Naive thymus-derived CD8-positive, alpha-beta T cell (primary cell): ENCODE measurements around the gene SLC2A4. TPM values are rescaled to one million over a fixed set of nuclear protein-coding genes. Genes with fewer than 3 reads are reported as not detected.

Experiments used
- polyA plus RNA-seq, 3 donors: library from polyadenylated mRNA; unstranded; fragments of 300-500 nt; fragmentation: Illumina TruSeq; gene quantifications; one replicate each; pipeline ENCODE4 v1.2.3, GENCODE V29; 2021
- total RNA-seq, 8 experiments: library from RNA in 2 of 8; stranded (reverse) in 2 of 8; gene quantifications; one replicate each; pipeline ENCODE4 v1.2.3 and lab custom pipeline; 2021 to 2026

Gene SLC2A4
- total and polyA plus RNA-seq, 5 experiments from 2014 or later: not detected

Other genes starting within 250 kb of the SLC2A4 start
Only the 30 nearest of the 33 such genes appear.
- under 1 TPM; 0.49 to 0.93 TPM for gene CLEC10A, start 201.5 kb upstream of the SLC2A4 start, total RNA-seq
- gene CLEC10A, start 201.5 kb upstream of the SLC2A4 start, polyA plus RNA-seq: under 1 TPM in 1 of 3 donors, not detected in 2; 0.13 TPM
- gene ASGR2, start 166.9 kb upstream of the SLC2A4 start, total RNA-seq: not detected
- not detected for gene ASGR2, start 166.9 kb upstream of the SLC2A4 start, polyA plus RNA-seq
- under 1 TPM; 0.58 to 0.68 TPM for gene ASGR1, start 102.3 kb upstream of the SLC2A4 start, total RNA-seq
- gene ASGR1, start 102.3 kb upstream of the SLC2A4 start, polyA plus RNA-seq: under 1 TPM in 1 of 3 donors, not detected in 2; 0.23 TPM
- gene DLG4, start 61.9 kb upstream of the SLC2A4 start, total RNA-seq: 10 to 100 TPM in 1 of 2 experiments, 1 to 10 TPM in 1; 8.4 to 10.2 TPM
- gene DLG4, start 61.9 kb upstream of the SLC2A4 start, polyA plus RNA-seq: under 1 TPM; 0.24 to 0.62 (median 0.33) TPM
- gene ACADVL, start 61.8 kb upstream of the SLC2A4 start, total RNA-seq: 100 to 1,000 TPM; 402 TPM
- gene ACADVL, start 61.8 kb upstream of the SLC2A4 start, polyA plus RNA-seq: 10 to 100 TPM; 78.8 to 91.2 (median 85.2) TPM
- 10 to 100 TPM; 80.7 to 81.5 TPM for gene DVL2, start 47.2 kb upstream of the SLC2A4 start, total RNA-seq
- 10 to 100 TPM; 19.3 to 26.5 (median 19.3) TPM for gene DVL2, start 47.2 kb upstream of the SLC2A4 start, polyA plus RNA-seq
- gene PHF23, start 42.3 kb upstream of the SLC2A4 start, total RNA-seq: 10 to 100 TPM; 49.9 to 53.9 TPM
- gene PHF23, start 42.3 kb upstream of the SLC2A4 start, polyA plus RNA-seq: 10 to 100 TPM; 18.1 to 35.7 (median 22.2) TPM
- 100 to 1,000 TPM; 268 to 280 TPM for gene GABARAP, start 39.3 kb upstream of the SLC2A4 start, total RNA-seq
- gene GABARAP, start 39.3 kb upstream of the SLC2A4 start, polyA plus RNA-seq: 100 to 1,000 TPM; 799 to 964 (median 817) TPM
- 100 to 1,000 TPM; 138 to 142 TPM for gene CTDNEP1, start 30.0 kb upstream of the SLC2A4 start, total RNA-seq
- 10 to 100 TPM; 33.6 to 42.3 (median 39.7) TPM for gene CTDNEP1, start 30.0 kb upstream of the SLC2A4 start, polyA plus RNA-seq
- gene ELP5, start 29.5 kb upstream of the SLC2A4 start, total RNA-seq: 10 to 100 TPM; 35.1 to 36.1 TPM
- gene ELP5, start 29.5 kb upstream of the SLC2A4 start, polyA plus RNA-seq: 10 to 100 TPM; 55.5 to 94.0 (median 70.8) TPM
- 1 to 10 TPM; 4.2 to 7.4 TPM for gene CLDN7, start 19.2 kb upstream of the SLC2A4 start, total RNA-seq
- gene CLDN7, start 19.2 kb upstream of the SLC2A4 start, polyA plus RNA-seq: 1 to 10 TPM; 5.7 to 8.6 (median 7.1) TPM
- gene YBX2, start 12.9 kb downstream of the SLC2A4 start, total RNA-seq: 1 to 10 TPM in 1 of 2 experiments, under 1 TPM in 1; 0.66 to 1.2 TPM
- gene YBX2, start 12.9 kb downstream of the SLC2A4 start, polyA plus RNA-seq: not detected
- 100 to 1,000 TPM; 308 to 327 TPM for gene EIF5A, start 25.9 kb downstream of the SLC2A4 start, total RNA-seq
- gene EIF5A, start 25.9 kb downstream of the SLC2A4 start, polyA plus RNA-seq: 100 to 1,000 TPM; 209 to 690 (median 643) TPM
- 100 to 1,000 TPM; 146 to 147 TPM for gene GPS2, start 33.6 kb downstream of the SLC2A4 start, total RNA-seq
- gene GPS2, start 33.6 kb downstream of the SLC2A4 start, polyA plus RNA-seq: 100 to 1,000 TPM in 1 of 3 donors, 10 to 100 TPM in 2; 75.7 to 107 (median 98.6) TPM
- gene NEURL4, start 47.6 kb downstream of the SLC2A4 start, total RNA-seq: 10 to 100 TPM; 74.7 to 82.7 TPM
- gene NEURL4, start 47.6 kb downstream of the SLC2A4 start, polyA plus RNA-seq: 1 to 10 TPM in 2 of 3 donors, under 1 TPM in 1; 0.90 to 2.7 (median 1.1) TPM
- 100 to 1,000 TPM; 450 to 466 TPM for gene ACAP1, start 54.8 kb downstream of the SLC2A4 start, total RNA-seq
- gene ACAP1, start 54.8 kb downstream of the SLC2A4 start, polyA plus RNA-seq: 100 to 1,000 TPM; 246 to 295 (median 283) TPM
- gene KCTD11, start 70.4 kb downstream of the SLC2A4 start, total RNA-seq: 1 to 10 TPM; 4.6 to 5.0 TPM
- gene KCTD11, start 70.4 kb downstream of the SLC2A4 start, polyA plus RNA-seq: 1 to 10 TPM; 1.2 to 1.6 (median 1.3) TPM
- not detected for gene TMEM95, start 73.4 kb downstream of the SLC2A4 start, total RNA-seq
- gene TMEM95, start 73.4 kb downstream of the SLC2A4 start, polyA plus RNA-seq: not detected
- 10 to 100 TPM; 20.8 to 23.1 TPM for gene TNK1, start 99.4 kb downstream of the SLC2A4 start, total RNA-seq
- 1 to 10 TPM; 5.8 to 8.5 (median 7.6) TPM for gene TNK1, start 99.4 kb downstream of the SLC2A4 start, polyA plus RNA-seq
- gene PLSCR3, start 112.8 kb downstream of the SLC2A4 start, total RNA-seq: 10 to 100 TPM; 75.8 to 79.4 TPM
- gene PLSCR3, start 112.8 kb downstream of the SLC2A4 start, polyA plus RNA-seq: 100 to 1,000 TPM in 2 of 3 donors, 10 to 100 TPM in 1; 90.5 to 152 (median 125) TPM
- 10 to 100 TPM; 45.4 to 50.9 TPM for gene TMEM256, start 122.4 kb downstream of the SLC2A4 start, total RNA-seq
- gene TMEM256, start 122.4 kb downstream of the SLC2A4 start, polyA plus RNA-seq: 10 to 100 TPM; 62.6 to 96.5 (median 81.4) TPM
- 10 to 100 TPM; 12.3 to 14.7 TPM for gene NLGN2, start 126.1 kb downstream of the SLC2A4 start, total RNA-seq
- under 1 TPM; 0.03 to 0.23 (median 0.08) TPM for gene NLGN2, start 126.1 kb downstream of the SLC2A4 start, polyA plus RNA-seq
- not detected for gene SPEM1, start 138.6 kb downstream of the SLC2A4 start, total RNA-seq
- gene SPEM1, start 138.6 kb downstream of the SLC2A4 start, polyA plus RNA-seq: not detected
- gene SPEM2, start 143.9 kb downstream of the SLC2A4 start, total RNA-seq: not detected
- gene SPEM2, start 143.9 kb downstream of the SLC2A4 start, polyA plus RNA-seq: not detected
- gene SPEM3, start 147.1 kb downstream of the SLC2A4 start, total RNA-seq: not detected
- gene SPEM3, start 147.1 kb downstream of the SLC2A4 start, polyA plus RNA-seq: not detected
- gene TMEM102, start 153.7 kb downstream of the SLC2A4 start, total RNA-seq: 10 to 100 TPM; 12.2 to 12.8 TPM
- 10 to 100 TPM in 2 of 3 donors, 1 to 10 TPM in 1; 9.8 to 19.1 (median 12.1) TPM for gene TMEM102, start 153.7 kb downstream of the SLC2A4 start, polyA plus RNA-seq
- gene FGF11, start 157.8 kb downstream of the SLC2A4 start, total RNA-seq: 1 to 10 TPM; 2.4 to 3.0 TPM
- under 1 TPM; 0.10 to 0.32 (median 0.22) TPM for gene FGF11, start 157.8 kb downstream of the SLC2A4 start, polyA plus RNA-seq
- gene CHRNB1, start 163.3 kb downstream of the SLC2A4 start, total RNA-seq: 1 to 10 TPM; 5.4 to 7.3 TPM
- gene CHRNB1, start 163.3 kb downstream of the SLC2A4 start, polyA plus RNA-seq: 10 to 100 TPM; 18.1 to 24.5 (median 24.3) TPM
- gene ZBTB4, start 197.9 kb downstream of the SLC2A4 start, total RNA-seq: 100 to 1,000 TPM; 101 to 104 TPM
- gene ZBTB4, start 197.9 kb downstream of the SLC2A4 start, polyA plus RNA-seq: 10 to 100 TPM; 16.8 to 28.4 (median 19.7) TPM
- not detected for gene SLC35G6, start 199.7 kb downstream of the SLC2A4 start, total RNA-seq
- gene SLC35G6, start 199.7 kb downstream of the SLC2A4 start, polyA plus RNA-seq: not detected